Lower leg skin (tissue), 3 donors: ENCODE results near the gene RAP2A.

Experiments used
- CTCF ChIP-seq, 3 donors: fragments of 450-650 bp; IDR thresholded peaks; one replicate each; pipeline ENCODE4 v1.5.1; 2016; ENCODE audit warnings: antibody characterized with exemption in 3 of 3, mild to moderate bottlenecking in 3 of 3, moderate library complexity in 2 of 3
- POLR2A ChIP-seq, 2 donors: fragments of 450-650 bp; IDR thresholded peaks; one replicate each; pipeline ENCODE4 v1.6.1; 2016 to 2017; ENCODE audit warnings: antibody characterized with exemption in 2 of 2, mild to moderate bottlenecking in 1 of 2, moderate library complexity in 1 of 2

DNA sequence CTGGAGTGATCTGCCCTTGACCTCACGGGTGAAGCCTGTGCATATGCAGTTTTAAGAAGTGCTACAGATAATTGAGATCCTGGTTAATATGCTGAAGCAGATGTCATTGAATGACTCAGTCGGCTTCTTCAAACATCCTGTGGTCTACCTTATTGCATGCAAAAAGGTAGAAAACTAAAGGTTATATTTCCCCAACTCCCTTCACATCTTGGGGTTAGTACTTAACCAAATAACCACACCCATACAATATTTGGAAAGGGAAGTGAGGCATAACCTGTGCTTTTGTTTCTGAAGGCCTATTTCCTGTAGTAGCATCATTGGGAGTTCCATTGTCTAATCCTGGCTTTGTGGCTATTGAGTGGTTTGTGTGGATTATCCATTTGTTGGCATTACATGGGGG is 58.3 kb downstream of the RAP2A start:
- no peak for TF ChIP-seq CTCF (IDR thresholded peaks at IDR 0.05)
- no peak for TF ChIP-seq POLR2A (IDR thresholded peaks at IDR 0.05)
